ENCODE data around the gene SULF2. TPM values are rescaled to one million over a fixed set of nuclear protein-coding genes. Genes with fewer than 3 reads are reported as not detected.

Gene SULF2
- total and polyA plus RNA-seq, 2 of the 13 experiments (the other 11 are each of a cell fraction or from before 2014, with no cell fraction given) = 7.2 to 50.9 TPM

GRCh38 chr20:47785854-47786764, 828 bp upstream of the SULF2 start (continued):
- TF ChIP-seq ZNF414 (CRISPR knock-in tag; IDR thresholded peaks at IDR 0.05) = no peak
- TF ChIP-seq ZBTB7B (CRISPR knock-in tag; IDR thresholded peaks at IDR 0.05) = peak; percentile 54
- no peak for TF ChIP-seq ZNF260 (CRISPR knock-in tag; IDR thresholded peaks at IDR 0.05; ENCODE audit: borderline replicate concordance, low read depth)
- TF ChIP-seq HNF4G (IDR thresholded peaks at IDR 0.05; ENCODE audit: borderline replicate concordance, low read depth, low read length) = no peak
- peak; percentile 41; the same call in 1 of the 2 replicates for TF ChIP-seq HNF4G (CRISPR knock-in tag; IDR thresholded peaks at IDR 0.05; ENCODE audit: borderline replicate concordance, low read depth)
- no peak for TF ChIP-seq ZMAT3 (CRISPR knock-in tag; conservative IDR thresholded peaks at IDR 0.05)
- TF ChIP-seq STAT6 (CRISPR knock-in tag; IDR thresholded peaks at IDR 0.05; ENCODE audit: borderline replicate concordance) = 0 out of 2 replicates have a peak, but pooled peaks have one; percentile 12
- no peak for TF ChIP-seq PAF1 (CRISPR knock-in tag; IDR thresholded peaks at IDR 0.05)
- peak; percentile 48; the same call in 1 of the 2 replicates for TF ChIP-seq PRDM15 (CRISPR knock-in tag; IDR thresholded peaks at IDR 0.05)
- peak; percentile 94 for TF ChIP-seq U2AF1 (optimal IDR thresholded peaks at IDR 0.05; ENCODE audit: low read depth, low read length)
- no peak for TF ChIP-seq ZBTB34 (CRISPR knock-in tag; IDR thresholded peaks at IDR 0.05)
- TF ChIP-seq KLF15 (CRISPR knock-in tag; IDR thresholded peaks at IDR 0.05; ENCODE audit: borderline replicate concordance) = no peak; the same call in 1 of the 2 replicates
- TF ChIP-seq MXI1 (IDR thresholded peaks at IDR 0.05; ENCODE audit: borderline replicate concordance, low read depth, low read length) = no peak
- peak; percentile 94 for TF ChIP-seq RAD21 (CRISPR knock-in tag; IDR thresholded peaks at IDR 0.05)
- no peak for TF ChIP-seq NFE2L2 (IDR thresholded peaks at IDR 0.05; ENCODE audit: low read length)
- peak; percentile 95 for TF ChIP-seq CTCF (CRISPR knock-in tag; IDR thresholded peaks at IDR 0.05)
- no peak for TF ChIP-seq MED13 (CRISPR knock-in tag; IDR thresholded peaks at IDR 0.05)
- TF ChIP-seq ZNF713 (CRISPR knock-in tag; IDR thresholded peaks at IDR 0.05) = 0 out of 2 replicates have a peak, but pooled peaks have one; percentile 74

All from HepG2 (cell line).